ENCODE results near the gene PALM. TPM values are rescaled to one million over a fixed set of nuclear protein-coding genes. Genes with fewer than 3 reads are reported as not detected.

The PALM gene
- total RNA-seq, 1 experiment from 2014 or later = 18.5 TPM

DNA sequence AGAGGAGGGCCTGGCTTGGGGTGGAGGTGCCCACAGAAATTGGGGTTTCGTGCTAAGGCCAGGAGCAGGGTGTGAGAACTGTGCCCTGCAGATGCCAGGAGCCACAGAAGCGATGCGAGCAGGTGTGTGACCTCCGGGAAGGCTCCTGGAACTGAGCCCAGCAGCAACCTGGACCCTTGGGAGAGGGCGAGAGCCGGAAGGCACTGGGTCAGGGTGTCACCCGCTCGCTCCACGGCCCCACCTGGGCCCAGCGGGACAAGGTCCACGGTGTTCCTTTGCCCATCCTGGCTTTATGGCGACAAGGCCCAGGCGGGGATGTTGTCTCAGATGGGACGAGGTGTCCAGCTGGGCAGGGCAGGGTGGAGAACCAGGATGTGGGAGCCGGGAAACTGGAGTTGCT, 46.3 kb downstream of the PALM start:
- Histone ChIP-seq H3K4ac (ENCODE audit: low read depth, low read length) (no peak overlapping the region), H4K20me1 (ENCODE audit: control insufficient read depth, insufficient read depth, insufficient read length) (no peaks in the 10 kb centered on the region), H3K79me2 (ENCODE audit: insufficient read depth, low read length) (no peaks in the 10 kb centered on the region), H2BK20ac (ENCODE audit: low read depth, low read length, poor library complexity, severe bottlenecking) (no peak overlapping the region), H3T11ph (ENCODE audit: low read length) (no peak overlapping the region), H3K23ac (ENCODE audit: insufficient read length, low read depth, low read length) (no peak overlapping the region), H2BK5ac (ENCODE audit: insufficient read length, low read length) (no peak overlapping the region), H4K91ac (ENCODE audit: insufficient read length, low read depth, low read length) (no peak overlapping the region), H3K9me3 (ENCODE audit: control insufficient read depth, low read depth, low read length) (no peaks in the 10 kb centered on the region), H4K5ac (ENCODE audit: insufficient read length, low read depth, low read length) (no peak overlapping the region), H3K56ac (ENCODE audit: insufficient read length, low read depth, low read length) (no peak overlapping the region), H2BK12ac (ENCODE audit: insufficient read length, low read depth, low read length) (no peak overlapping the region), H3K18ac (ENCODE audit: insufficient read length, low read depth, low read length) (no peak overlapping the region), H2BK15ac (ENCODE audit: low read depth, low read length) (no peak overlapping the region), H3K4me1 (ENCODE audit: insufficient read depth, low read length) (no peaks in the 10 kb centered on the region), H3K27me3 (ENCODE audit: insufficient read depth, low read length) (no peaks in the 10 kb centered on the region), H4K8ac (replicated peaks; ENCODE audit: insufficient read length, low read depth, low read length) (no peak overlapping the region), H2AFZ (ENCODE audit: low read length) (no peak overlapping the region), H3K27ac (ENCODE audit: insufficient read length, low read depth, low read length) (no peak overlapping the region), H2BK120ac (ENCODE audit: low read depth, low read length, poor library complexity, severe bottlenecking) (no peak overlapping the region), H3K14ac (ENCODE audit: insufficient read depth, low read length) (no peak overlapping the region; the same call in 1 of the 2 replicates), H3K9ac (ENCODE audit: extremely low read depth, insufficient read length, low read length) (no peak overlapping the region), H2AK5ac (ENCODE audit: insufficient read length, low read length) (no peak overlapping the region), H3K79me1 (ENCODE audit: insufficient read depth, low read depth, low read length, poor library complexity, severe bottlenecking) (no peaks in the 10 kb centered on the region), H3K4me2 (ENCODE audit: insufficient read depth, insufficient read length, low read length) (no peak overlapping the region), H3K23me2 (ENCODE audit: insufficient read length, low read depth, low read length, poor library complexity, severe bottlenecking) (no peaks in the 10 kb centered on the region)
- Mint-ChIP-seq H3K9me3 (peaks cover 11 to 17% of the 10 kb centered on the region in 2 experiments), H3K36me3 (ENCODE audit: insufficient read depth in 1 of 3, low read depth in 3 of 3) (peaks cover 0 to 4% (median 3%) of the 10 kb centered on the region in 3 experiments; a peak in 3 of 7 replicates), H3K4me3 (no peak overlapping the region), H3K4me1 (0 out of 4 replicates have a peak, but pooled peaks cover 0 to 8% of the 10 kb centered on the region in 2 experiments), H3K27ac (no peak overlapping the region), H3K27me3 (ENCODE audit: low read depth) (peaks cover 10% of the 10 kb centered on the region)
- WGBS (ENCODE audit: extremely low coverage, insufficient read length, low lambda C conversion rate) = no CpG with 5 or more reads among the region's 15 CpGs
- TF ChIP-seq, protein P1, sequence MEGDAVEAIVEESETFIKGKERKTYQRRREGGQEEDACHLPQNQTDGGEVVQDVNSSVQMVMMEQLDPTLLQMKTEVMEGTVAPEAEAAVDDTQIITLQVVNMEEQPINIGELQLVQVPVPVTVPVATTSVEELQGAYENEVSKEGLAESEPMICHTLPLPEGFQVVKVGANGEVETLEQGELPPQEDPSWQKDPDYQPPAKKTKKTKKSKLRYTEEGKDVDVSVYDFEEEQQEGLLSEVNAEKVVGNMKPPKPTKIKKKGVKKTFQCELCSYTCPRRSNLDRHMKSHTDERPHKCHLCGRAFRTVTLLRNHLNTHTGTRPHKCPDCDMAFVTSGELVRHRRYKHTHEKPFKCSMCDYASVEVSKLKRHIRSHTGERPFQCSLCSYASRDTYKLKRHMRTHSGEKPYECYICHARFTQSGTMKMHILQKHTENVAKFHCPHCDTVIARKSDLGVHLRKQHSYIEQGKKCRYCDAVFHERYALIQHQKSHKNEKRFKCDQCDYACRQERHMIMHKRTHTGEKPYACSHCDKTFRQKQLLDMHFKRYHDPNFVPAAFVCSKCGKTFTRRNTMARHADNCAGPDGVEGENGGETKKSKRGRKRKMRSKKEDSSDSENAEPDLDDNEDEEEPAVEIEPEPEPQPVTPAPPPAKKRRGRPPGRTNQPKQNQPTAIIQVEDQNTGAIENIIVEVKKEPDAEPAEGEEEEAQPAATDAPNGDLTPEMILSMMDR (conservative IDR thresholded peaks at IDR 0.05) = no peak
- DNase-seq = no peak
